GM19463 (cell line): ENCODE results near the gene CEBPG.

Experiments used
- ATAC-seq: cut with Tn5 transposase; IDR thresholded peaks from one replicate; pipeline ENCODE4 v1.9.1; 2021; ENCODE audit warnings: mild to moderate bottlenecking, moderate library complexity; ENCODE audit not compliant: unreplicated experiment

Gene CEBPG

DNA sequence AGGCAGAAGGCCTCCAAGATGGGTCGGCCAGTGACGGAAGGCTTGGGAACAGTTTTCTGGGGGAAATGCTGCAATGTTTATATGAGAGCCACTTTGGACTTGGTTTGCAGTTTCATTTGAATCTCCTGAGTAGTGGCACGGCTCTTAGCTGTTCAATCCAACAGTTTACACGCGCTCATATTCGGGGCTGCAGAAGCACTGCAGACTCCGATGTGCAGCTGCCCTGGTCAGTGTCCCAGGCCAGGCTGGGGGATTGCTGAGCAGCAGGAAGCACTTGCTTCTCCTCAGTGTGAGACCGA is 31.7 kb downstream of the CEBPG start:
- no peak for ATAC-seq

DNA sequence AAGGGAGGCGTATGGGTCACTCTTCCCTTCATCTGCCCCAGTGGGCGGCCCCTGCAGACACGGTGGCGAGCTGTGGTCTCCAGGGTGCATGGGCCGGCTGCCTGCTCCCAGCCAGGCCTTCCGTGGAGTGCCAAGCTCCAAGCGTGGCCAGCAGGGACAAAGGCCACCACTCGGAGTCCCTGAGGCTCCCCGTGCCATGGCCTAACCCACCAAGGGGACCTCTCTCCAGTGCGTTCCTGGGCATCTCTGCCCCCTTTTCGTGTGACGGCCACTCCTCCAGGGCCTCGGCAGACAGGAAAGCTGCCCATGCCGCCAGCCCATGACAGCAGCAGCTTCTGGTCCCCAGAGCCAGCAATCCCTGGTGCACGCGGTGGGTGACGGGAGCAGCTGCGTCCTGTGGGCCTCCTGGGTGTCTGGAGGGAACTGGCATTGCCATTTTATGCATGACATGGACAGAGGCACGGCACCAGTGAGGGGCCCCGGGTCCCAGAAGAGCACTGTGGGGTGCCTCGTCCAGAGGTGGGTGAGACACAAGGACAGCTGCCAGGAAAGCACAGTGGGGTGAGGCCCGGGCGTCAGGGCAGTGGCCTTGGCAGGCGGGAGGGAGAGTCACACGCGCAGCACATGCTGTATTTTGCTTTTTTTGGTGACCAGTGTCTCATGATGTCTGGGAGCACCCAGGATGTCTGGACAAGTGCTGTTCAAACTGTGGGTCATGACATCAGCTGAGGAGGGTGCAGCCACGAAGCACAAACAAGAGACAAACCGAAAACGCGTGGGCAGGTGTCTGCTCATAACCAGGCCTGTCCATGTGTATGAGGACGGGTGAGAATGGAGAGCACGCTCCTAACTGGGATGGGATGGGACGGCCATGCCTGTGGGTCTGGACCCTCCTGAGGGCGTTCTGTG is 32.3 kb downstream of the CEBPG start:
- no peak for ATAC-seq

DNA sequence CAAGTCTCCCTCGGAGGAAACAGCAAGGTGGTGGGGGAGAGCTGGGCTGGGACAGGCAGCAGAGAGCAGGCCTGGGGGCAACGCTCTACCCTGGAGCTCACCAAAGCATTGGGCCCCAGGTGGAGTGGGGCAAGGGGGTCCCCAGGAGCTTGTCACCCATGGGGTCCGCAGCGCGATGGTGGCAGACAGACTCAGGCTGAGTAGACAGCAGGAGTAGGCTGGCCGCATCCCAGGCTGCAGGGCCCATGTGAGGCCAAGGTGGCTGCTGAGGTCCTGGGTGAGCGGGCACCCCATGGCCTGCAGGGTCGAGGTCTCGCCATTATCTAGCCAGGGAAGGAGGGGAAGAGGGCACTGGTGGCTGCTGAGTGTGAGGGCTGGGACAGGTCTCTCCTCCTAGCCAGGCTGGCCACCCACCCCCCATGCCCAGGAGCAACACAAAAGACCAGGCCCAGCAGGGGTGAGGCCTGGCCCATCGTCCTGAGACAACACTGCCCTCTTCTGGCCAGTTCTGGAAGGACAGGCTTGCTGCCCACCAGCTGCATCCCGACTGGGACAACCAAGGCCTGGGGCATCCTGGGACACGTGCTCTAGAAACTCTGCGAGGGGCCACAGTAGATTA is 33.1 kb downstream of the CEBPG start:
- no peak for ATAC-seq

DNA sequence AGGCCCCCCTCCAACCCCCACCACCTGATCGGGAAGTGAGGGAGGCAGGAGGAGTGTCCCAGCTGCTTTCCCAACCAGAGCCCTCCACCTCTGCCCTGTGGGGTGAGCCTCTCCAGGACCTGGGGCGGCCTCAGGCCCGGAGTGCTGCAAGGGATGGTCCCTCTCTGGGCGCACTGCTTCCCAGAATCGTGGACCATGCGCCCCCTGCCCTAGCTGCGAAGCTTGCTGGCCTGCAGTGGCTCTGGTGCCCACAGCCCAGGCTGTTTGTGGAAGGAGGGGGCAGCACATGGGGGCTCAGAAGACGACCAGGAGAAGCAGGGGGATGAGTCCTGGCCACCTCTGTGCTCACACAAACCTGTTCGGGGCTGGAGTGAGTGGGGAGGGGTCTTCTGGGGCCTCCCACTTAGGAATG is 33.6 kb downstream of the CEBPG start:
- ATAC-seq, result no peak

DNA sequence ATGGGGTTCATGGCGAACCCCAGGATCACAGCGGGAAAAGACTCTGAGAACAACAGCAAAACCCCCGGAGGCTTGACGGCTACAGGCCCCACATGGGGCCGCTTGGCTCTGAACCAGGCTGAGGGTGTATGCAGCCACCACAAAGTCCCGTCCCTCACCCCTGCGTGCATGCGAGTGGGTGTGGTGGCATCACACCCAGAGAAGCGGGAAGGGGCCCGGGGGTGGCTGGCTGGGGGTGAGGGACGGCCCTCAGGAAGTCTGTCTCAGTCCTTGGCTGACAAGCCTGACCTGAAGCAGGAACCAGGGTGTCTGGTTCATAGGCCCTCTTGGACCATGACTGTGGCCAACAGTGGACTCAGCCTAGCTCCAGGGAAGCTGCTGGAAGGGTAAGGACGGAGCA is 34.2 kb downstream of the CEBPG start:
- ATAC-seq, result no peak

DNA sequence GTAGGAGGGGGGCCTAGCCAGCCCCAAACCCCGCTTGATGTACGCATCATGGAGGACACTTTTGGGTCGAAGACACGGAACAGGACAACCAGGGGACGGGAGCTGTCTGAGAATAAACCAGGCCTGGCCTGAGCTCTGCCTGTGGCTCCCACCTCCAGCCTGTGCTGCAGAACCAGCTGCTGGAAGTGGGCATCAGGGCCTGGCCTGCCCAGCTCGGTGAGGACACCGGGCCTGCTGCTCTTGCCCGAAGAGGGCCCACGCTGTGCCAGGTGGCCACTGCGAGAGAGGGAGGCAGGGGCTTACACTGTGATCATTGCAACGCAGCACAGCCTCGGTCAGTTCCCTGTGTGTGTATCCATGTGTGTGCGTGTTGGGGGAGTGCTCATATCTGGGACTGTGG is 34.6 kb downstream of the CEBPG start:
- ATAC-seq, result no peak

DNA sequence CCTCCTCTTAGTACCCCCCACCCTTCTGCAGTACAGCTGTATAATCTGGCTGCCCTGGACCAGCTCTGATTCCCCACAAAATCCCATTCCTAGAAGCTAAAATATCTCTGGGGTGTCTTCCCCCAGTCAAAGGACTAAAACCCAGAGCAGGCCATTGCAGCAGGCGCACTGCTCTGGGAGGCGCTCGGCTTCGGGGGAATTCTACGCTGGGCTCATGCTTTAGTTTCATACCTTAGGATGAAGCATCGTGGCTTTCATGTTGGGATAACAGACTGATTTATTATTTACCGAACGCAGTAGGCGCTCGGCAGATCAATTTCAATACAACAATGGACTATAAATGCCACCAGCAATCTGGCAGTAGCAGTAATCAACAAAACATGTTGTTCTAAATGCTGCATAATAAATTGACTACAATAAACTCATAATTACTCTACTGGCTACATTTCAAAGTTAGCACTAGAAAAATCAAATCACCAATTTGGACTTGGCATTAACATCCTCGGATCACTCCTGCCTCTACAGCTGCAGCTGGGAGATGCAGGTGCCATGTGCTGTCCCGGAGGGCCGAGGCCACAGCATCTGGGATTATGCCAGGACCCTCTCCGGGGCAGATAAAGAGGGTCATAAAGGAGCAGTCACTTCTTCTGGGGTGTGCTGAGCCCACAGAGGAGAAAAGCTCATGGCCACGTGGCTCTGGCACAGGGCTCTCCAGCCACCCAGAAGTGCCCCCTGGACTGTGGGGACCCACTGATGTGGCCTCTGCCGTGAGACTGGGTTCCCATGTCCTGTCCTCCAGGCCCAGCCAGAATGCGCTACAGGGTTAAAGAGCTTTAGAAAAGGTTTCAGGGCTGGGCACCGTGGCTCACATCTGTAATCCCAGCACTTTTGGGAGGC is 35.3 kb downstream of the CEBPG start:
- no peak for ATAC-seq

DNA sequence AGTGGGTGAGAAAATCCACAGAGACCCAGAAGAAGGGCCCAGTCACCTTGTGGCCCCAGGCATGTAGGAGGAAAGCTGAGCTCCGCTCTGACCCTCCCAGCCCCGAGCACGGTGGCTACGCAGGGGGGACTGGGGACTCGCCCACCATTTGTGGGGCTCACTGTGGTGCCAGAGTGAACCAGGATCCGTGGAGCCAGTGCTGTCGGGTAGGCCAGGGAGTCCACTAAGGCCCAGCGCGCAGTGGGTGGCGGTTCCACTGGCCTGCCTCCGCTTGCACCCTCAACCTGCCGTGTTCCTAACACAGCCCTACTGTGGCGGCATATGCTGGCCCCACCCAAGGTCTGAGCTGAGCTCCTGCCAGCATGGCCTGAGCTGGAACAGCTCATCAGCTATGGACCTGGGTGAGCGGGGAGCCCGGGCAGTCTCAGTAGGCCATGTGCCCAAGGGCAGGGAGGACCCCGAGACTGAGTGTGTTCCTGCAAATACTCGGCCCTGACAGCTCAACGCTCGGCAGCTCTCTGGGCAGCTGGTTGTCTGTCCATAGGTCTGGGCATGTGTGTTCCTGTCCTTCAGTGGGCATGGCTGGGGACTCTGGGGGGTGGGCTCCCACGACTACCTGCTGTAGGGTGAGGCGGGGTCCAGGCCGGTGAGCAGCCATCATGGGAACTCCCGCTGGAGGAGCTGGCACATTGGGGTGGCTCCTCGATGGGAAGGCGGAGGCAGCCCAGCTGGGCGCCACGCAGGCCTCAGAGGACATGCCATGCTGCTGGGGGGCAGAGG is 36.6 kb downstream of the CEBPG start:
- no peak for ATAC-seq

DNA sequence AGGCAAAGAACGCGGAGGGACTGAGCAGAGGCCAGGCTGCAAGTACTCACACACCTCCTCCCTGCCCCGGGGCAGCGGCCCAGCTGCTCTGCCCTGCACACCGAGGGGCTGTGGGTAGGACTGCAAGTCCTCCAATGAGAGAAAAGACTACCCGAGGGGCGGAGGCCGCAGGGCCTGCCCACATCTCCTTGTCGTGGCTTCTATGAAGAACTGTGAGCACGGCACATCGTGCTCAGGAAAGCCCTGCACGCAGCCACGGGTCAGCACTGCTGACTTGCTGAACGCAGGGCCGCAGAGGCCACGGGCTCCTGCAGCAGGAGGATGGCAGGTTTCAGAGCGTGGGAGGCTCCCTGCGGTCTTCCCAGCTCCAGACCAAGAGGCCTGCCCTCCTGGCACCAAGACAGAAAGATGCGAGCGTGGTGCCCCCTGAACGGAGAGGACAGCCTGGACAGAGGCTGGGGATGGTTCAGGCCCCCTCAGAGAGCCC is 37.4 kb downstream of the CEBPG start:
- no peak for ATAC-seq

DNA sequence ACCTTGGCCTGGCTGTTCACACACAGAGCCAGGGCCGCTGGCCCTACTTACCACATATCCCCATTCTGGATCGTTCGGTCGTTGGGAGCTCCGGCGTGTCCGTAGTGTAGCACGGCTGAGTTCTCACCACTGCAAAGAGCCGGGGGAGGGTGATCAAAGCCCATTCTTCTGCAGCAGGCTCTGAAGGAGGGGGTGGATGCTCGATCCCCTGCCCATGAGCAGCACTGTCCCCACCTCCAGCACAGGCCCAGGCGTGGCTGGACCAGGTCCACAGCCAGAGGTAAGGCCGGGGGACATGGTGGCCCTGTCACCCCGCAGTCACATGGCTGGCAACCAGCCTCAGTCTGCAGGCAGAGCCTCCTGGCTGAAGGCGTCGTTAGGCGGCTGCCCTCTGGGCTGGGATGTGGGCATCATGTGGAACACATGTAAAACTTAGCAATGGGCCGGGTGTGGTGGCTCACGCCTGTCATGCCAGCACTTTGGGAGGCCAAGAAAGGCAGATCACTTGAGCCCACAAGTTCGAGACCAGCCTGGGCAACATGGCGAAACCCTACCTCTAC is 38.2 kb downstream of the CEBPG start:
- ATAC-seq, result no peak

DNA sequence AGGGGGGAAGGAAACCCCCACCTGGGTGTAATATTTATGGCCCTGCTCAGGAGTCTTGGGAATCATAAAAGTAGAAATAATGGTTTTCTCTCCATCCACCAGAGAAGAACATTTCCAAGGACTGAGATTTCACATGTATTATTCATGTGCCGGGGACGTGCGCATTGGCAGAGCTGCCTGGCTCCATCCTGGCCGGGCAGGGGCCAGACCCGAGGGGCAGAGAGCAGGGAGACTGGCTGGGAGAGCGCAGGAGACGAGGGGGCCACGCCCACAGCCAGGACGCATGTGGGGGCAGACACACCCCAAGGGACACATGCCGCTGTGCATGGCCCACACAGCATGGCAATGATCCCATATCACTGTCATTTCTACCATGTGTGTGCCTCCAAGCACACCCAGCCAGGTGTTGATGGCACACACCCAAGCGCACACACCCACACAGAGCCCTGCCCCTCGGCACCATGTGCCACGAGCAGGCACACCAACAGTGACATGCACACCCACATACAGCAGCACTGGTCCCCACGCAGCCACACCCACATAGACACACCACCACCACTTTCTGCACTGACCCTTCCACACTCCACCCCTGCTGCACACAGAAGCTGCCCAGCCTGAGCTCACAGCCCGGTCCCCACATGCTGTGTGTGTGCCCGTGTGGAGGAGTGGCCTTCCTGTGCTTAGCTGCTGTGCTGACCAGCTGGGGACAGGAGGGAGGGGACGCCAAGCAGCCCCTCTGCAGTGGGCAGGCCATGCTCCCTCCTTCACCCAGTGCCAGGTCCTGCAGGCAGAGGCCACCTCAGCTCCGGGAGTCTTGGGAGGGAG is 39.3 kb downstream of the CEBPG start:
- no peak for ATAC-seq

DNA sequence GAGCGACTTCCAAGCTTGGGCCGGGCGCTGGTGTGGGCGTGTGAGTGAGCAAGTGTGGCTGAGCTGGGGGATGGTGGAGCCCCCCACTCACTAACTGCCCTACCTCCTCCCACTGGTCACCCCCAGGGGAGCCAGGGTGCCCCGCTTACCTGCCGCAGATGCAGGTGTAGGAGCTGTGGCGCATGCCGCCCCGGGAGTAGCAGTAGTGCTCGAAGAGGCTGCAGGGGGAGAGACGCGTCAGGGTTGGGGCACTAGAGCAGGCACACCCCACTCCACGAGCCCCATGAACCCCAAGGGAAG is 39.9 kb downstream of the CEBPG start:
- no peak for ATAC-seq

DNA sequence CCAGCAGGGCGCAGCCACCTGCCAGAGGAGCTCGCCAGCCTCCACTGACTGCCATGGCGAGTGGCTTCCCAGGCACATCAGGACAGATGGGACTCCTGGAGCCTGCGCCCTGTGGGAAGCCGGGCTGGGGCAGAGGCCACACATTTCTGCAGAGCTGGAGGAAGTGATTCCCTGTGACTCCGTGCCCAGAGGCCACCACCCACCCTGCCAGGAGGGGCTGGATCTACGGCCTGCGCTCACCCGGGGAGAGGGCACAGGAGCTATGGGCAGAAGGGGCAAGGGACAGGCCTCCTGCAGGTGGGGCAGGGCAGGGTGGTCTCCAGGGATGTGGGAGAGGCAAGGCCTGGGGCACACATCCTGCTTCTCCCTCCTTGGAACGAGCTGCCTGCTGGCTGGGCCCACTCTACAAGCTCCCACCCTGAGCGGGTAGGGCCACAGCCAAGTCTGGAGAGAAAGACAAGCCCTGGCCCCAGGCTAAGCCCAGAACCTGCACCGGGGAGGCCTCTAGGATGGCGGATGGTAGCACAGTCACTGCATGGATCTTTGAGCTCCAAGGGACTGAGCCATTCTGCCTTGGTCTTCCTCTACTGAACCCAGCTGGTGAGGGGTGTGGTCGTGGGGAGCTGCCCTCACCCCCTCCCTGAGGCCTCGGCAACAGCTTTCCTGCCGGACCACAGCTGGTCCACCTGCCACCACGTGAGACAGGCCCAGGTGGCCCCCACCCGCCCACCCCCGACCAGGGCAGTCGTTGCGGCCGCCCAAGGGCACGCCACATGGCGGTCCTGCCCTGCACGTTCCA is 40.6 kb downstream of the CEBPG start:
- ATAC-seq, result no peak

DNA sequence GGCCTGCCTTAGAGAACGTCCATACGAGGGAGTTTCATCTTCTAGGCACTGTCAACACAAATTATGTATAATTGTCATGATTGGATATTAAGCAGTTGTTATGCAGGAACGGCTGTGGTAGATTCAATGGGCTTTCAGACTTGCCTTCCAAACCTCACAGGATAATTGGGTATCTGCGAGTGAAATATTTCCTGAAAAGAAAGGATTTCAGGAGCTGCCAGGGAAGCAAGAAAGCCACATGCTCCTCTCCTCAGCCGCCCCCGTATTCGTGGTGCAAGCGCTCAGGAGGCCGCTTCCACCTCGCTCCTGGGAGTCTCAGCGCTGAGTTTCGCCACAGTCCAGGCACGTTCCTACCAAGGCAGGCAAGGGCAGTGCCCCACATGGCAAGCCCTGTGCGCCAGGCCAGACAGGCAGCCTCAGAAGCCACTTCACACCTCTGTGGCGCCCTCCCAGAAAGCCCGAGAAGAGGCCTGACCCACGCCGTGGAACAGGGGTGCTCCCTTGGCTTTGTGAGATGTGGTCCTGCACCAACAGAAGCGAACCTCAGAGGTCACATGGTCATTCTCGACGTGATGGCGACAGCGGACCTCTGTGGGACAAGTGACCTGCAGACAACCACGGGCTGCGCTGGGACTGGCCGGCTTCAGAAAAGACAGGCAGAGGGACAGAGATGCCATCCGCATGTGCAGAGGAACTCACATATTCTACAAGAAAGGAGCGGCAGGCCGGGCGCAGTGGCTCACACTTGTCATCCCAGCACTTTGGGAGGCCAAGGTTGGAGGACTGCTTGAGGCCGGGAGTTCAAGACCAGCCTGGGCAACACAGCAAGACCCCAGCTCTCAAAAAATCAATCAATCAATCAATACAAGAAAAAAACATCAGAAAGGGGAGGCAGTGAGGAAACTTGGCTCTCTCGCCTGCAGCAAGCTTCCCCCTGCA is 41.4 kb downstream of the CEBPG start:
- no peak for ATAC-seq

DNA sequence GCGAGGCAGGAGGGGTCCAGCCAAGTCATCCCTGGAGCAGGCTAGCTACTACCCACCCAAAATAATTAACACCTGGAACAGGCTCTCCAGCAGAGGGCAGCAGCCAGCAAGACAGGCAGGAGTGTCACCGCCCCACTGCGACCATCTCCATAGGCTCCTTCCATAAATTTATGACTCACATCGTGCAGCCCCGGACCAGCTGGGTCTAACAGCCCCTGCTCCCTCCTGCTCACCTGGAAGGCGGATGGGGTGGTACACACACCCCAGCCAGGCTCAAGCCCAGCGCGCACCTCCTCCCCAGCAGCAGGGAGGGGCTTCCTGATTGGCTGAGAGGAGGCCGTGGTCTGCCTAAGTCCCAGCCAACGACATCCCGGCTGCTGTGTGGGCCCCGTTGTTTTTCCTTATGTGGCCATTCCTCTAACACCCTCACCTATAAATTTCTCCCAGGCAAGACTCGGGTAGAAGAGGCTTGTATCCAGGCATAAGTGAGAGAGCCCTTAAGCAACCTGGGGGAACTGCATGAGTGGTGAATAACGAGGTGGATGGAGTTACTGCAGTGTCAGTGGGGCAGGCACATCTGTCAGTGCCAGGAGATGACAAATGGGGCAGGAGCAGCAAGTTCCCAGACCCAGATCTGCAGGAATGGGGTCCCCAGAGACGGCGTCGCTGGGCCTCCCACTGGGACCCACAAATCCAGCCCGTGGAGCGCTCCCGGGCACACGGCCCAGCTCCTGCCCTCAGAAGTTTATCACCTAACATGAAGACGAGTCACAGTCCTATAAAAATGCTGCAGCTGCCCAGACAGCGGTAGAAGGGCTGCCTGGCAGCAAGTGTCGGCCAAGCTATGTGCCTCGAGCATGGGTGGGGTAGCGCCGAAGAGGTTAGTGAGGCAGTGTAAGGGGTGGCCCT is 43.1 kb downstream of the CEBPG start:
- ATAC-seq, result no peak

DNA sequence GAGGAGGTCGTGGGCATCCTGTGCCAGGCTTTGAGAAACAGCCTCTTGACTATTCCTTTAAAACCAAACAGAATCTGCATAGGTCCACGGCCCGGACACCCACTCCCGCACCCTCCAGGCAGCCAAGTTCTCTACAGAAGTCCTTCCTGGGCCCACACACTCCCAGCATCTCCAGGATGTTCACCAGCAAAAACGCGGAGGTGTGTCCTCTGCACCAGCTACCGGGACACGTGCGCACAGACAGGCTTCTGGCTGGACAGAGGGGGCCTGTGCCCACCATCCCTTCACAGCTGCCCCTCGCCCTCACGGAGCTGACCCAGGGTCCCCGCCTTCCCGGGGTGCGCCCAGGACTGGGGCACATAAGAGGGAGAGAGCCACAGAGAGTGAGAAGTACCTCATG is 44.2 kb downstream of the CEBPG start:
- ATAC-seq, result no peak

DNA sequence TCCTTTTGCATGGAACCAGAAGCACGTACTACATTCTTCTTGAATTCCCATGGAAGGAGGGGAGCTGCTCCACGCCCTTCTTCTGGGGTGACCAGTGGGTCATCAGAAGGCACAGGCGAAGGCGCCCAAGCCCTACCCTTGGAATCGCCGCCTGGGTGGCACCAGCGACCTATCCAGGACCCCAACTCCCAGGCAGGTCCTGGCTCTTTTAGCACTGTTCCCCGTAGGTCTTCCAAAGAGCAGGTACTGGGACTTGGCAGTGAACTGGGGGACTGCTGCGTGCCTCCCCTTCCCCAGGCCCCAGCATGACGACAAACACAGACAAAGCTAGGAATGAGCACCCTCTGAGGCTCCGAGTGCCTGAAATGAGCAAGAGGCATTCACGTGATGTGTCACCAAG is 45.0 kb downstream of the CEBPG start:
- ATAC-seq, result no peak
